SK-N-SH (cell line): Measurements from ENCODE around the gene HBG2. TPM values are rescaled to one million over a fixed set of nuclear protein-coding genes. Genes with fewer than 3 reads are reported as not detected.

Experiments
- CTCF ChIA-PET: fragments of 300-600, 350-600 bp; formaldehyde crosslinking; extraction: SDS; loops from one replicate; lab custom pipeline; 2021; lab: Yijun Ruan, JAX
- POLR2A ChIA-PET: fragments of 350-600 bp; sonication (Branson Sonifier 250); formaldehyde crosslinking; extraction: SDS; loops from one replicate; lab custom pipeline; 2020; ENCODE audit warnings: antibody characterized with exemption, inconsistent platforms; lab: Yijun Ruan, JAX
- DNase-seq: peaks from one replicate; pipeline ENCODE4 v3.0.0; 2012
- H2AFZ ChIP-seq: fragments of 200-600 bp; sonication (generic); 2 replicates; pipeline ENCODE4 v1.8.1; 2016; ENCODE audit warnings: antibody characterized with exemption, mild to moderate bottlenecking, low read depth
- H3F3A ChIP-seq: fragments of 200-600 bp; sonication (generic); replicated peaks from 2 replicates; pipeline ENCODE3; 2016; ENCODE audit warnings: antibody characterized with exemption, mild to moderate bottlenecking; ENCODE audit not compliant: insufficient read depth
- H3K27ac ChIP-seq, 2 experiments: fragments of 200-500 bp in 1 of 2; fragments of 200-600 bp in 1 of 2; sonication (Bioruptor generic) in 1 of 2; sonication (generic), shearing (Covaris generic) in 1 of 2; 2 replicates each; pipeline versions ENCODE4 v1.5.1 to v1.6.1; 2014 to 2016; ENCODE audit warnings: low read depth in 2 of 2, inconsistent platforms in 1 of 2, low read length in 1 of 2, mild to moderate bottlenecking in 1 of 2, mixed read lengths in 1 of 2
- H3K27me3 ChIP-seq: fragments of 200-600 bp; sonication (generic), shearing (Covaris generic); 2 replicates; pipeline ENCODE4 v1.6.1; 2016; ENCODE audit warnings: mixed run types; ENCODE audit not compliant: insufficient read depth
- H3K36me3 ChIP-seq, 2 experiments: fragments of 200-500 bp in 1 of 2; fragments of 200-600 bp in 1 of 2; sonication (Bioruptor generic) in 1 of 2; sonication (generic) in 1 of 2; replicated peaks in 1 of 2; 2 replicates each; pipeline versions ENCODE3 to v1.5.1; 2014 to 2016; ENCODE audit warnings: low read length in 1 of 2, mild to moderate bottlenecking in 1 of 2; ENCODE audit not compliant: insufficient read depth in 2 of 2, control insufficient read depth in 1 of 2
- H3K4me1 ChIP-seq, 2 experiments: fragments of 200-500 bp in 1 of 2; fragments of 200-600 bp in 1 of 2; sonication (Bioruptor generic) in 1 of 2; sonication (generic), shearing (Covaris generic) in 1 of 2; 2 replicates each; pipeline versions ENCODE4 v1.5.1 to v1.6.1; 2014 to 2016; ENCODE audit warnings: low read depth in 1 of 2, low read length in 1 of 2, mixed run types in 1 of 2; ENCODE audit not compliant: insufficient read depth in 2 of 2, control insufficient read depth in 1 of 2
- H3K4me2 ChIP-seq: fragments of 200-600 bp; sonication (generic), shearing (Covaris generic); 2 replicates; pipeline ENCODE4 v1.6.1; 2017; ENCODE audit warnings: mixed run types
- H3K4me3 ChIP-seq, 2 experiments: fragments of 200-500 bp in 1 of 2; fragments of 200-600 bp in 1 of 2; sonication (Bioruptor generic) in 1 of 2; sonication (generic), shearing (Covaris generic) in 1 of 2; 2 replicates each; pipeline versions ENCODE4 v1.5.1 to v1.8.1; 2014 to 2016; ENCODE audit warnings: low read depth in 2 of 2, inconsistent platforms in 1 of 2, low read length in 1 of 2, mild to moderate bottlenecking in 1 of 2, mixed read lengths in 1 of 2, moderate library complexity in 1 of 2
- H3K79me2 ChIP-seq: fragments of 200-600 bp; sonication (generic); 2 replicates; pipeline ENCODE4 v1.8.1; 2017; ENCODE audit warnings: mild to moderate bottlenecking; ENCODE audit not compliant: insufficient read depth
- H3K9ac ChIP-seq: fragments of 200-600 bp; sonication (generic); 2 replicates; pipeline ENCODE4 v1.6.1; 2017; ENCODE audit warnings: mixed run types
- H3K9me2 ChIP-seq: fragments of 200-600 bp; sonication (generic); 2 replicates; pipeline ENCODE4 v1.6.1; 2017; ENCODE audit warnings: mixed run types
- H3K9me3 ChIP-seq: fragments of 200-600 bp; sonication (generic); 2 replicates; pipeline ENCODE4 v1.6.1; 2017; ENCODE audit warnings: mixed run types, mild to moderate bottlenecking, moderate library complexity
- H4K20me1 ChIP-seq: fragments of 200-600 bp; sonication (generic); 2 replicates; pipeline ENCODE4 v1.6.1; 2017; ENCODE audit warnings: mild to moderate bottlenecking, mixed run types; ENCODE audit not compliant: insufficient read depth
- EZH2phosphoT487 ChIP-seq: fragments of 200-600 bp; sonication (generic); IDR thresholded peaks from 2 replicates; pipeline ENCODE4 v1.6.1; 2017; ENCODE audit warnings: low read depth, mixed run types, mild to moderate bottlenecking, antibody characterized with exemption, moderate library complexity, borderline replicate concordance
- FOSL2 ChIP-seq: IDR thresholded peaks from 2 replicates; pipeline ENCODE4 v1.4.0; 2012; ENCODE audit warnings: low read depth, mild to moderate bottlenecking, moderate library complexity, borderline replicate concordance
- FOXM1 ChIP-seq: IDR thresholded peaks from 2 replicates; pipeline ENCODE4 v1.4.0; 2012; ENCODE audit warnings: low read depth, mild to moderate bottlenecking
- GABPA ChIP-seq: IDR thresholded peaks from 2 replicates; pipeline ENCODE4 v1.4.0; 2012; ENCODE audit warnings: low read depth, mild to moderate bottlenecking
- IRF3 ChIP-seq: fragments of 150-350 bp; IDR thresholded peaks from 2 replicates; pipeline ENCODE4 v1.6.1; 2016; ENCODE audit warnings: mild to moderate bottlenecking, low read depth, low read length
- JUND ChIP-seq: IDR thresholded peaks from 2 replicates; pipeline ENCODE4 v1.4.0; 2012
- MEF2A ChIP-seq: IDR thresholded peaks from 2 replicates; pipeline ENCODE4 v1.4.0; 2012; ENCODE audit warnings: low read depth, borderline replicate concordance
- PBX3 ChIP-seq: IDR thresholded peaks from 2 replicates; pipeline ENCODE4; 2012
- RAD21 ChIP-seq: IDR thresholded peaks from 2 replicates; pipeline ENCODE4 v1.6.1; 2012; ENCODE audit warnings: mild to moderate bottlenecking, low read length
- RCOR1 ChIP-seq: fragments of 150-350 bp; IDR thresholded peaks from 2 replicates; pipeline ENCODE4 v1.6.1; 2017; ENCODE audit warnings: antibody characterized with exemption, low read length
- REST ChIP-seq: IDR thresholded peaks from 2 replicates; pipeline ENCODE4 v1.6.1; 2012; ENCODE audit warnings: mild to moderate bottlenecking, low read depth, low read length, moderate library complexity
- RFX5 ChIP-seq: IDR thresholded peaks from 2 replicates; pipeline ENCODE4 v1.6.1; 2012; ENCODE audit warnings: mild to moderate bottlenecking, improper control_type of control experiment, low read length
- RXRA ChIP-seq: IDR thresholded peaks from 2 replicates; pipeline ENCODE4 v1.4.0; 2012; ENCODE audit warnings: low read depth, mild to moderate bottlenecking, borderline replicate concordance
- SIN3A ChIP-seq: IDR thresholded peaks from 2 replicates; pipeline ENCODE4 v1.6.1; 2012; ENCODE audit warnings: low read depth, mild to moderate bottlenecking, low read length, moderate library complexity, borderline replicate concordance
- SMC3 ChIP-seq: IDR thresholded peaks from 2 replicates; pipeline ENCODE4 v1.6.1; 2012; ENCODE audit warnings: low read depth, low read length, improper control_type of control experiment
- TCF12 ChIP-seq: IDR thresholded peaks from 2 replicates; pipeline ENCODE4 v1.4.0; 2012
- USF1 ChIP-seq: IDR thresholded peaks from 2 replicates; pipeline ENCODE4 v1.4.0; 2012; ENCODE audit warnings: low read depth, borderline replicate concordance
- YY1 ChIP-seq: IDR thresholded peaks from 2 replicates; pipeline ENCODE4 v1.4.0; 2012; ENCODE audit warnings: low read depth, mild to moderate bottlenecking
- polyA plus RNA-seq, 3 experiments: library from polyadenylated mRNA; depleted of rRNA; stranded (reverse); fragments of >200 nt; gene quantifications; 2 replicates each; pipeline ENCODE4 v1.2.3, GENCODE V29; 2012
- TF ChIP-seq, protein P1 (sequence below): fragments of 150-350 bp; IDR thresholded peaks from 2 replicates; pipeline ENCODE4 v1.6.1; 2017; ENCODE audit warnings: antibody characterized with exemption, low read length, low read depth, borderline replicate concordance
- TF ChIP-seq, protein P2 (sequence below): fragments of 200-600 bp; sonication (generic); IDR thresholded peaks from 2 replicates; pipeline ENCODE4 v1.6.1; 2017; ENCODE audit warnings: antibody characterized with exemption, mild to moderate bottlenecking, moderate library complexity

HBG2 gene
- polyA plus RNA-seq, 1 of the 3 experiments (the other 2 are of a cell fraction): 0.33 TPM

- no peak for TF ChIP-seq PBX3
- no peak for TF ChIP-seq EZH2phosphoT487
- TF ChIP-seq MEF2A: no peak
- TF ChIP-seq, protein P1, sequence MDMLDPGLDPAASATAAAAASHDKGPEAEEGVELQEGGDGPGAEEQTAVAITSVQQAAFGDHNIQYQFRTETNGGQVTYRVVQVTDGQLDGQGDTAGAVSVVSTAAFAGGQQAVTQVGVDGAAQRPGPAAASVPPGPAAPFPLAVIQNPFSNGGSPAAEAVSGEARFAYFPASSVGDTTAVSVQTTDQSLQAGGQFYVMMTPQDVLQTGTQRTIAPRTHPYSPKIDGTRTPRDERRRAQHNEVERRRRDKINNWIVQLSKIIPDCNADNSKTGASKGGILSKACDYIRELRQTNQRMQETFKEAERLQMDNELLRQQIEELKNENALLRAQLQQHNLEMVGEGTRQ: no peak
- TF ChIP-seq RAD21: no peak
- TF ChIP-seq GABPA: no peak
- no peak for TF ChIP-seq YY1
- no peak for TF ChIP-seq FOSL2
- no peak for TF ChIP-seq TCF12
- TF ChIP-seq, protein P2, sequence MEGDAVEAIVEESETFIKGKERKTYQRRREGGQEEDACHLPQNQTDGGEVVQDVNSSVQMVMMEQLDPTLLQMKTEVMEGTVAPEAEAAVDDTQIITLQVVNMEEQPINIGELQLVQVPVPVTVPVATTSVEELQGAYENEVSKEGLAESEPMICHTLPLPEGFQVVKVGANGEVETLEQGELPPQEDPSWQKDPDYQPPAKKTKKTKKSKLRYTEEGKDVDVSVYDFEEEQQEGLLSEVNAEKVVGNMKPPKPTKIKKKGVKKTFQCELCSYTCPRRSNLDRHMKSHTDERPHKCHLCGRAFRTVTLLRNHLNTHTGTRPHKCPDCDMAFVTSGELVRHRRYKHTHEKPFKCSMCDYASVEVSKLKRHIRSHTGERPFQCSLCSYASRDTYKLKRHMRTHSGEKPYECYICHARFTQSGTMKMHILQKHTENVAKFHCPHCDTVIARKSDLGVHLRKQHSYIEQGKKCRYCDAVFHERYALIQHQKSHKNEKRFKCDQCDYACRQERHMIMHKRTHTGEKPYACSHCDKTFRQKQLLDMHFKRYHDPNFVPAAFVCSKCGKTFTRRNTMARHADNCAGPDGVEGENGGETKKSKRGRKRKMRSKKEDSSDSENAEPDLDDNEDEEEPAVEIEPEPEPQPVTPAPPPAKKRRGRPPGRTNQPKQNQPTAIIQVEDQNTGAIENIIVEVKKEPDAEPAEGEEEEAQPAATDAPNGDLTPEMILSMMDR: no peak
- no peak for TF ChIP-seq SIN3A
- no peak for TF ChIP-seq JUND
- TF ChIP-seq, all 33 proteins: peak for 0
Observed at GRCh38 chr11:5290106-5290505, 35.5 kb upstream of the HBG2 start (continued).

GRCh38 chr11:5289696-5290095 is 35.1 kb upstream of the HBG2 start:
- H3K27me3 ChIP-seq: no peaks in the 10 kb centered on the region
- no peaks in the 10 kb centered on the region for H3K9me2 ChIP-seq
- no peak for DNase-seq
- CTCF ChIA-PET: no interaction called here
- no peak overlapping the region for H2AFZ ChIP-seq
- no peak overlapping the region for H3K4me2 ChIP-seq
- H3K79me2 ChIP-seq: no peaks in the 10 kb centered on the region
- POLR2A ChIA-PET: no interaction called here
- H3K4me3 ChIP-seq: no peak overlapping the region
- H3F3A ChIP-seq: no peaks in the 10 kb centered on the region
- H3K9ac ChIP-seq: no peak overlapping the region
- H3K36me3 ChIP-seq: no peaks in the 10 kb centered on the region
- H3K4me1 ChIP-seq: no peaks in the 10 kb centered on the region
- no peaks in the 10 kb centered on the region for H4K20me1 ChIP-seq
- no peaks in the 10 kb centered on the region for H3K9me3 ChIP-seq
- H3K27ac ChIP-seq: no peak overlapping the region
- no peak for TF ChIP-seq IRF3
- TF ChIP-seq RCOR1: no peak
- no peak for TF ChIP-seq TCF12
- TF ChIP-seq PBX3: no peak
- TF ChIP-seq RFX5: no peak
- no peak for TF ChIP-seq SMC3
- no peak for TF ChIP-seq FOXM1
- TF ChIP-seq USF1: no peak
- no peak for TF ChIP-seq RXRA
- no peak for TF ChIP-seq REST
